Measurements from ENCODE around the gene ANKRD24.

DNA sequence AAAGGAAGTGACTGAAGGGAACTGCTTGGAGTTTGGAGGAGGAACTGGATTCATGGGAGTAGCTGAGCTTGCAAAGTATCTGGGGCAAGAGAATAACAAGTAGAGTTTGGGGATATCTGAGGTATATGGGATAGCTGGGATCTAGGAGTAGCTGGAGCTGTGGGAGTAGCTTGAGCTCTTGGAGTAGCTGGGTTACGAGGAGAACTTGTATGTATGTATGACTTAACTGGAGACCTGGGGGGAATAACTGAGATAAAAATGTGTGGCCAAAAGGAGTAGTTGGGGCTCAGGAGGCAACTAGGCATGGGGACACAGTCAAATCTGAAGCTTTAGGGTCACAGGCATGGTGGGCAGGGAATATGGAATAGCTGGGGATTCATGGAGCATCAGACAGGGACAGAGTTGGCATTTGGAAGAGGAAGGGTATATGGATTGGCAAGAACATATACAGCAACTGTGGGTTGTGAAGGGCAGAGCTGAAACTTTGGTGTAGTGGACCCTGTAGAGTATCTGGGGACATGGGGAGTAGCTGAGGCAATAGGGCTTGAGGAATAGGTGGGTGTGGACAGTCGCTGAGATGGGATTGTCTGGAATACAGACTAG, 18.6 kb downstream of the ANKRD24 start:
- TF ChIP-seq EZH2 (IDR thresholded peaks at IDR 0.05; ENCODE audit: low read length, unreplicated experiment), result no peak
- TF ChIP-seq, protein P1, sequence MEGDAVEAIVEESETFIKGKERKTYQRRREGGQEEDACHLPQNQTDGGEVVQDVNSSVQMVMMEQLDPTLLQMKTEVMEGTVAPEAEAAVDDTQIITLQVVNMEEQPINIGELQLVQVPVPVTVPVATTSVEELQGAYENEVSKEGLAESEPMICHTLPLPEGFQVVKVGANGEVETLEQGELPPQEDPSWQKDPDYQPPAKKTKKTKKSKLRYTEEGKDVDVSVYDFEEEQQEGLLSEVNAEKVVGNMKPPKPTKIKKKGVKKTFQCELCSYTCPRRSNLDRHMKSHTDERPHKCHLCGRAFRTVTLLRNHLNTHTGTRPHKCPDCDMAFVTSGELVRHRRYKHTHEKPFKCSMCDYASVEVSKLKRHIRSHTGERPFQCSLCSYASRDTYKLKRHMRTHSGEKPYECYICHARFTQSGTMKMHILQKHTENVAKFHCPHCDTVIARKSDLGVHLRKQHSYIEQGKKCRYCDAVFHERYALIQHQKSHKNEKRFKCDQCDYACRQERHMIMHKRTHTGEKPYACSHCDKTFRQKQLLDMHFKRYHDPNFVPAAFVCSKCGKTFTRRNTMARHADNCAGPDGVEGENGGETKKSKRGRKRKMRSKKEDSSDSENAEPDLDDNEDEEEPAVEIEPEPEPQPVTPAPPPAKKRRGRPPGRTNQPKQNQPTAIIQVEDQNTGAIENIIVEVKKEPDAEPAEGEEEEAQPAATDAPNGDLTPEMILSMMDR (conservative IDR thresholded peaks at IDR 0.05; ENCODE audit: low read depth, low read length), result no peak
